ENCODE measurements around the gene ATG9A.

ATG9A gene

DNA sequence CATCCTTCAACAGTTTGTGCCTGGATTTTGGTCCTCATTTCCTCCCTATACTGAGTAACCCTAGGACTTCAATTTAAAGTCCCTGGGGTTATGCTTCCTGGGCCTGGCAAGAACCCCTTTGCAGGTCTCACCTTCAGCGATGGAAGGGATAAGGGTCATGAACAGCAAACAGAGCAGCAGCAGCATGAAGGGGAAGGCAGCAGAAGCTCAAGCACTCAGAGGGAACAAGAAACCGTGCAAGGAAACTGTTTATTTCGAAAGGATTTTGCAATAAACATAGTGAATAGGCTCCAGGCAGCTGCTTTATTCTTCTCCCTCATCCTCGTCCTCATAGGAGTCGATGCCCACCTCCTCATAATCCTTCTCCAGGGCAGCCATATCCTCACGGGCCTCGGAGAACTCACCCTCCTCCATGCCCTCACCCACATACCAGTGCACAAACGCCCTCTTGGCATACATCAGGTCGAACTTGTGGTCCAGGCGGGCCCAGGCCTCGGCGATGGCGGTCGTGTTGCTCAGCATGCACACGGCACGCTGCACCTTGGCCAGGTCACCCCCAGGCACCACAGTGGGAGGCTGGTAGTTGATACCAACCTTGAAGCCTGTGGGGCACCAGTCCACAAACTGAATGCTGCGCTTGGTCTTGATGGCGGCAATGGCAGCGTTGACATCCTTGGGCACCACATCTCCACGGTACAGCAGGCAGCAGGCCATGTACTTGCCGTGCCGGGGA lies 20.8 kb upstream of the ATG9A start:
- no peak for ATAC-seq
- TF ChIP-seq, protein P1, sequence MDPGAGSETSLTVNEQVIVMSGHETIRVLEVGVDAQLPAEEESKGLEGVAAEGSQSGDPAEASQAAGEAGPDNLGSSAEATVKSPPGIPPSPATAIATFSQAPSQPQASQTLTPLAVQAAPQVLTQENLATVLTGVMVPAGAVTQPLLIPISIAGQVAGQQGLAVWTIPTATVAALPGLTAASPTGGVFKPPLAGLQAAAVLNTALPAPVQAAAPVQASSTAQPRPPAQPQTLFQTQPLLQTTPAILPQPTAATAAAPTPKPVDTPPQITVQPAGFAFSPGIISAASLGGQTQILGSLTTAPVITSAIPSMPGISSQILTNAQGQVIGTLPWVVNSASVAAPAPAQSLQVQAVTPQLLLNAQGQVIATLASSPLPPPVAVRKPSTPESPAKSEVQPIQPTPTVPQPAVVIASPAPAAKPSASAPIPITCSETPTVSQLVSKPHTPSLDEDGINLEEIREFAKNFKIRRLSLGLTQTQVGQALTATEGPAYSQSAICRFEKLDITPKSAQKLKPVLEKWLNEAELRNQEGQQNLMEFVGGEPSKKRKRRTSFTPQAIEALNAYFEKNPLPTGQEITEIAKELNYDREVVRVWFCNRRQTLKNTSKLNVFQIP (CRISPR knock-in tag; IDR thresholded peaks at IDR 0.05; ENCODE audit: borderline replicate concordance, low read depth): no peak
- TF ChIP-seq ZNF70 (CRISPR knock-in tag; IDR thresholded peaks at IDR 0.05) (no peak), ZC3H10 (CRISPR knock-in tag; IDR thresholded peaks at IDR 0.05) (no peak), RARB (CRISPR knock-in tag; IDR thresholded peaks at IDR 0.05) (no peak), TOX (CRISPR knock-in tag; IDR thresholded peaks at IDR 0.05; ENCODE audit: borderline replicate concordance) (no peak), ZFP30 (CRISPR knock-in tag; IDR thresholded peaks at IDR 0.05) (no peak), ESRRG (CRISPR knock-in tag; IDR thresholded peaks at IDR 0.05) (no peak), PPARA (CRISPR knock-in tag; IDR thresholded peaks at IDR 0.05; ENCODE audit: borderline replicate concordance) (no peak), ZNF565 (CRISPR knock-in tag; conservative IDR thresholded peaks at IDR 0.05; ENCODE audit: low read depth) (no peak), TCF4 (CRISPR knock-in tag; IDR thresholded peaks at IDR 0.05; ENCODE audit: borderline replicate concordance) (no peak), ZFP3 (CRISPR knock-in tag; IDR thresholded peaks at IDR 0.05) (no peak), ISL1 (CRISPR knock-in tag; IDR thresholded peaks at IDR 0.05) (no peak), GLIS3 (CRISPR knock-in tag; IDR thresholded peaks at IDR 0.05) (no peak), OSR1 (CRISPR knock-in tag; IDR thresholded peaks at IDR 0.05) (no peak), ZNF8 (CRISPR knock-in tag; IDR thresholded peaks at IDR 0.05) (no peak), CSDC2 (CRISPR knock-in tag; IDR thresholded peaks at IDR 0.05) (no peak)
- TF ChIP-seq, protein P2, sequence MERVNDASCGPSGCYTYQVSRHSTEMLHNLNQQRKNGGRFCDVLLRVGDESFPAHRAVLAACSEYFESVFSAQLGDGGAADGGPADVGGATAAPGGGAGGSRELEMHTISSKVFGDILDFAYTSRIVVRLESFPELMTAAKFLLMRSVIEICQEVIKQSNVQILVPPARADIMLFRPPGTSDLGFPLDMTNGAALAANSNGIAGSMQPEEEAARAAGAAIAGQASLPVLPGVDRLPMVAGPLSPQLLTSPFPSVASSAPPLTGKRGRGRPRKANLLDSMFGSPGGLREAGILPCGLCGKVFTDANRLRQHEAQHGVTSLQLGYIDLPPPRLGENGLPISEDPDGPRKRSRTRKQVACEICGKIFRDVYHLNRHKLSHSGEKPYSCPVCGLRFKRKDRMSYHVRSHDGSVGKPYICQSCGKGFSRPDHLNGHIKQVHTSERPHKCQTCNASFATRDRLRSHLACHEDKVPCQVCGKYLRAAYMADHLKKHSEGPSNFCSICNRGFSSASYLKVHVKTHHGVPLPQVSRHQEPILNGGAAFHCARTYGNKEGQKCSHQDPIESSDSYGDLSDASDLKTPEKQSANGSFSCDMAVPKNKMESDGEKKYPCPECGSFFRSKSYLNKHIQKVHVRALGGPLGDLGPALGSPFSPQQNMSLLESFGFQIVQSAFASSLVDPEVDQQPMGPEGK (CRISPR knock-in tag; IDR thresholded peaks at IDR 0.05; ENCODE audit: borderline replicate concordance): no peak
- TF ChIP-seq, protein P3, sequence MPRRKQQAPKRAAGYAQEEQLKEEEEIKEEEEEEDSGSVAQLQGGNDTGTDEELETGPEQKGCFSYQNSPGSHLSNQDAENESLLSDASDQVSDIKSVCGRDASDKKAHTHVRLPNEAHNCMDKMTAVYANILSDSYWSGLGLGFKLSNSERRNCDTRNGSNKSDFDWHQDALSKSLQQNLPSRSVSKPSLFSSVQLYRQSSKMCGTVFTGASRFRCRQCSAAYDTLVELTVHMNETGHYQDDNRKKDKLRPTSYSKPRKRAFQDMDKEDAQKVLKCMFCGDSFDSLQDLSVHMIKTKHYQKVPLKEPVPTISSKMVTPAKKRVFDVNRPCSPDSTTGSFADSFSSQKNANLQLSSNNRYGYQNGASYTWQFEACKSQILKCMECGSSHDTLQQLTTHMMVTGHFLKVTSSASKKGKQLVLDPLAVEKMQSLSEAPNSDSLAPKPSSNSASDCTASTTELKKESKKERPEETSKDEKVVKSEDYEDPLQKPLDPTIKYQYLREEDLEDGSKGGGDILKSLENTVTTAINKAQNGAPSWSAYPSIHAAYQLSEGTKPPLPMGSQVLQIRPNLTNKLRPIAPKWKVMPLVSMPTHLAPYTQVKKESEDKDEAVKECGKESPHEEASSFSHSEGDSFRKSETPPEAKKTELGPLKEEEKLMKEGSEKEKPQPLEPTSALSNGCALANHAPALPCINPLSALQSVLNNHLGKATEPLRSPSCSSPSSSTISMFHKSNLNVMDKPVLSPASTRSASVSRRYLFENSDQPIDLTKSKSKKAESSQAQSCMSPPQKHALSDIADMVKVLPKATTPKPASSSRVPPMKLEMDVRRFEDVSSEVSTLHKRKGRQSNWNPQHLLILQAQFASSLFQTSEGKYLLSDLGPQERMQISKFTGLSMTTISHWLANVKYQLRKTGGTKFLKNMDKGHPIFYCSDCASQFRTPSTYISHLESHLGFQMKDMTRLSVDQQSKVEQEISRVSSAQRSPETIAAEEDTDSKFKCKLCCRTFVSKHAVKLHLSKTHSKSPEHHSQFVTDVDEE (CRISPR knock-in tag; IDR thresholded peaks at IDR 0.05): no peak
- TF ChIP-seq, protein P4, sequence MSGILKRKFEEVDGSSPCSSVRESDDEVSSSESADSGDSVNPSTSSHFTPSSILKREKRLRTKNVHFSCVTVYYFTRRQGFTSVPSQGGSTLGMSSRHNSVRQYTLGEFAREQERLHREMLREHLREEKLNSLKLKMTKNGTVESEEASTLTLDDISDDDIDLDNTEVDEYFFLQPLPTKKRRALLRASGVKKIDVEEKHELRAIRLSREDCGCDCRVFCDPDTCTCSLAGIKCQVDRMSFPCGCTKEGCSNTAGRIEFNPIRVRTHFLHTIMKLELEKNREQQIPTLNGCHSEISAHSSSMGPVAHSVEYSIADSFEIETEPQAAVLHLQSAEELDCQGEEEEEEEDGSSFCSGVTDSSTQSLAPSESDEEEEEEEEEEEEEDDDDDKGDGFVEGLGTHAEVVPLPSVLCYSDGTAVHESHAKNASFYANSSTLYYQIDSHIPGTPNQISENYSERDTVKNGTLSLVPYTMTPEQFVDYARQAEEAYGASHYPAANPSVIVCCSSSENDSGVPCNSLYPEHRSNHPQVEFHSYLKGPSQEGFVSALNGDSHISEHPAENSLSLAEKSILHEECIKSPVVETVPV (CRISPR knock-in tag; IDR thresholded peaks at IDR 0.05): no peak

DNA sequence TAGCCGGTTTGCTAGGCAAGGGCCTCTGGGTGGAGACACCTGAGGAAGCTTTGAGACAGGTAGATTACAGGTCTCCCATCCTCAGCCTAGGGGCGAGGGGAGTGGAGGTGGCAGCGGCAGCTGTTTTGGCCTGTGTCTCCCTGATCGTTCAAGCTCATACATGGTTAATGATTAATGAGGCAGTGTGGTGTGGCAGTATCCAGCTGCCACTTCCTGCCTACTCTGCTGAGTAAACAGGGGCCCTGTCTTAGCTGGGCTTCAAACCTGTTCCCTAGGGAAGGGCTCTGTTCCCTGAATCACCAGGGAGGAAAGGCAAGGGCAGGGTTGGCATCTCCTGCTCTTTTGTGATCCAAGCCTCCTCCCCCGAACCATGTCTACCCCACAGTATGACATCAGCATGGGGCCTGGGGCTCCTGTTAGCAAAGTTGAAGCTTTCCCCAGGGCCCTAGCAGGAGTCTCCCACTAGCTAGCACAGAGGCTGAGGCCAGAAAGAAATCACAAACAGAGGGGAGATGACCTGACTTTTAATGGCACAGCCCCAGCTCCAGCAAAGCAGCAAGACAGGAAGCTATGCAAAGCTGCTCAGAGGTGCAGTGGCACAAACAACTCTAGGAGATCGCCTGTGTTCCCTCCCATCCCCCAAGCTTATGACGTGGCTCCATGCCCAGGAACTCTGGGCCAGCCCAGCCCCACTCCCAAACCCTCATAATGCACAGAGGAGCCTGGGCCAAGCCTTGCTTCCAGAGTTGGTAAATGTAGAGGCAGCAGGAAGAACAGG lies 20.0 kb upstream of the ATG9A start:
- no peak for TF ChIP-seq ISL1 (CRISPR knock-in tag; IDR thresholded peaks at IDR 0.05)
- no peak for TF ChIP-seq ARNTL (CRISPR knock-in tag; IDR thresholded peaks at IDR 0.05; ENCODE audit: borderline replicate concordance, low read depth)
- no peak for TF ChIP-seq ZNF565 (CRISPR knock-in tag; conservative IDR thresholded peaks at IDR 0.05; ENCODE audit: low read depth)
- TF ChIP-seq CSDC2 (CRISPR knock-in tag; IDR thresholded peaks at IDR 0.05): no peak
- TF ChIP-seq, protein P2 (CRISPR knock-in tag; IDR thresholded peaks at IDR 0.05; ENCODE audit: borderline replicate concordance): no peak
- TF ChIP-seq ZFP30 (CRISPR knock-in tag; IDR thresholded peaks at IDR 0.05): no peak
- no peak for TF ChIP-seq ESRRG (CRISPR knock-in tag; IDR thresholded peaks at IDR 0.05)
- no peak for TF ChIP-seq TCF4 (CRISPR knock-in tag; IDR thresholded peaks at IDR 0.05; ENCODE audit: borderline replicate concordance)
- no peak for TF ChIP-seq ZNF8 (CRISPR knock-in tag; IDR thresholded peaks at IDR 0.05)
- TF ChIP-seq BACH2 (CRISPR knock-in tag; IDR thresholded peaks at IDR 0.05; ENCODE audit: borderline replicate concordance): no peak
- TF ChIP-seq RARB (CRISPR knock-in tag; IDR thresholded peaks at IDR 0.05): no peak
- TF ChIP-seq, protein P1 (CRISPR knock-in tag; IDR thresholded peaks at IDR 0.05; ENCODE audit: borderline replicate concordance, low read depth): no peak
- no peak for TF ChIP-seq OSR1 (CRISPR knock-in tag; IDR thresholded peaks at IDR 0.05)
- ATAC-seq: peak; percentile 21
